GM08714 (cell line): ENCODE measurements around the gene DCTN2.
"Not testable (repeated sequence)": the region's sequence is repeated elsewhere in the genome, so short reads cannot be mapped to it uniquely, and the experiment has no call there.

Experiments used
- H3K4me3 ChIP-seq: fragments of 200-500 bp; sonication (Bioruptor generic); 2 replicates; pipeline ENCODE4 v1.5.1; 2014; ENCODE audit warnings: mild to moderate bottlenecking, low read length, inconsistent platforms
- ZNF274 ChIP-seq: IDR thresholded peaks from 2 replicates; pipeline ENCODE4 v1.6.1; 2012; ENCODE audit warnings: mild to moderate bottlenecking, low read depth, low read length

Gene DCTN2

GRCh38 chr12:57563358-57563757 lies 16.4 kb upstream of the DCTN2 start:
- no peak for TF ChIP-seq ZNF274
- H3K4me3 ChIP-seq = no peak overlapping the region

GRCh38 chr12:57561117-57561516 lies 14.1 kb upstream of the DCTN2 start:
- not testable (repeated sequence) for H3K4me3 ChIP-seq

- no peak for TF ChIP-seq ZNF274
- H3K4me3 ChIP-seq = no peak overlapping the region
These were observed 13.5 kb upstream of the DCTN2 start for GRCh38 chr12:57560516-57560915.

GRCh38 chr12:57558864-57559263 lies 11.9 kb upstream of the DCTN2 start:
- no peak for TF ChIP-seq ZNF274
- no peak overlapping the region for H3K4me3 ChIP-seq

- no peak overlapping the region for H3K4me3 ChIP-seq
- TF ChIP-seq ZNF274 = no peak
These were observed 7.9 kb upstream of the DCTN2 start for GRCh38 chr12:57554897-57555296.

GRCh38 chr12:57554453-57554852 lies 7.5 kb upstream of the DCTN2 start:
- no peak for TF ChIP-seq ZNF274
- no peak overlapping the region for H3K4me3 ChIP-seq

GRCh38 chr12:57553343-57554202 lies 6.6 kb upstream of the DCTN2 start:
- no peak overlapping the region for H3K4me3 ChIP-seq
- no peak for TF ChIP-seq ZNF274

GRCh38 chr12:57552835-57553313 lies 5.9 kb upstream of the DCTN2 start:
- no peak for TF ChIP-seq ZNF274
- no peak overlapping the region for H3K4me3 ChIP-seq

- TF ChIP-seq ZNF274 = no peak
- no peak overlapping the region for H3K4me3 ChIP-seq
These were observed 5.3 kb upstream of the DCTN2 start for GRCh38 chr12:57552306-57552651.

- TF ChIP-seq ZNF274 = no peak
- H3K4me3 ChIP-seq = no peak overlapping the region
These were observed 4.8 kb upstream of the DCTN2 start for GRCh38 chr12:57551637-57552305.

- TF ChIP-seq ZNF274 = no peak
- H3K4me3 ChIP-seq = no peak overlapping the region
These were observed 3.9 kb upstream of the DCTN2 start for GRCh38 chr12:57550641-57551549.

- peak within 1 kb of the TSS; percentile 19; the same call in 1 of the 2 replicates for H3K4me3 ChIP-seq
- TF ChIP-seq ZNF274 = no peak
These were observed 3.1 kb upstream of the DCTN2 start, which contains the start of gene KIF5A for GRCh38 chr12:57549909-57550640. Gene KIF5A, plus strand, starts transcription at chr12:57550044. Its CDS starts 228 bp downstream, at chr12:57550272.

GRCh38 chr12:57549203-57549908 lies 2.4 kb upstream of the DCTN2 start:
- TF ChIP-seq ZNF274 = no peak
- peak overlapping the region; percentile 19; the same call in 1 of the 2 replicates for H3K4me3 ChIP-seq
